HCEC 1CT (cell line): Measurements from ENCODE around the gene FSTL4.

Source experiments
- DNase-seq: peaks from one replicate; pipeline ENCODE4 v3.0.0-alpha.2; 2017

The FSTL4 gene

GRCh38 chr5:133278317-133278716 lies 334.0 kb downstream of the FSTL4 start:
- no peak for DNase-seq

GRCh38 chr5:133277744-133278143 lies 334.6 kb downstream of the FSTL4 start:
- no peak for DNase-seq

- no peak for DNase-seq
Observed at GRCh38 chr5:133276171-133276570, 336.2 kb downstream of the FSTL4 start.

- no peak for DNase-seq
Observed at GRCh38 chr5:133275631-133276030, 336.7 kb downstream of the FSTL4 start.

GRCh38 chr5:133274597-133274935 lies 337.8 kb downstream of the FSTL4 start:
- no peak for DNase-seq

- DNase-seq, result no peak
Observed at GRCh38 chr5:133273661-133274596, 338.4 kb downstream of the FSTL4 start.

- DNase-seq, result no peak
Observed at GRCh38 chr5:133272345-133272744, 340.0 kb downstream of the FSTL4 start.

GRCh38 chr5:133271606-133272005 lies 340.7 kb downstream of the FSTL4 start:
- no peak for DNase-seq

GRCh38 chr5:133269691-133270090 lies 342.6 kb downstream of the FSTL4 start:
- DNase-seq, result no peak

GRCh38 chr5:133267601-133268000 lies 344.7 kb downstream of the FSTL4 start:
- DNase-seq, result no peak

GRCh38 chr5:133266966-133267365 lies 345.4 kb downstream of the FSTL4 start:
- no peak for DNase-seq

- DNase-seq, result no peak
Observed at GRCh38 chr5:133266527-133266878, 345.8 kb downstream of the FSTL4 start.

GRCh38 chr5:133265720-133266526 lies 346.4 kb downstream of the FSTL4 start:
- DNase-seq, result no peak

GRCh38 chr5:133265257-133265656 lies 347.1 kb downstream of the FSTL4 start:
- no peak for DNase-seq

GRCh38 chr5:133262690-133263089 lies 349.7 kb downstream of the FSTL4 start:
- DNase-seq, result no peak

- DNase-seq, result no peak
Observed at GRCh38 chr5:133261993-133262392, 350.3 kb downstream of the FSTL4 start.

GRCh38 chr5:133260715-133261114 lies 351.6 kb downstream of the FSTL4 start:
- no peak for DNase-seq

- DNase-seq, result no peak
Observed at GRCh38 chr5:133259199-133259997, 352.9 kb downstream of the FSTL4 start.

- no peak for DNase-seq
Observed at GRCh38 chr5:133257977-133258376, 354.4 kb downstream of the FSTL4 start.

GRCh38 chr5:133256276-133256675 lies 356.1 kb downstream of the FSTL4 start:
- DNase-seq, result no peak

GRCh38 chr5:133254803-133255202 lies 357.5 kb downstream of the FSTL4 start:
- no peak for DNase-seq

GRCh38 chr5:133253671-133254070 lies 358.7 kb downstream of the FSTL4 start:
- DNase-seq, result no peak

- DNase-seq, result no peak
Observed at GRCh38 chr5:133253070-133253469, 359.3 kb downstream of the FSTL4 start.
